Measurements from ENCODE around the gene NKX2-2.

DNA sequence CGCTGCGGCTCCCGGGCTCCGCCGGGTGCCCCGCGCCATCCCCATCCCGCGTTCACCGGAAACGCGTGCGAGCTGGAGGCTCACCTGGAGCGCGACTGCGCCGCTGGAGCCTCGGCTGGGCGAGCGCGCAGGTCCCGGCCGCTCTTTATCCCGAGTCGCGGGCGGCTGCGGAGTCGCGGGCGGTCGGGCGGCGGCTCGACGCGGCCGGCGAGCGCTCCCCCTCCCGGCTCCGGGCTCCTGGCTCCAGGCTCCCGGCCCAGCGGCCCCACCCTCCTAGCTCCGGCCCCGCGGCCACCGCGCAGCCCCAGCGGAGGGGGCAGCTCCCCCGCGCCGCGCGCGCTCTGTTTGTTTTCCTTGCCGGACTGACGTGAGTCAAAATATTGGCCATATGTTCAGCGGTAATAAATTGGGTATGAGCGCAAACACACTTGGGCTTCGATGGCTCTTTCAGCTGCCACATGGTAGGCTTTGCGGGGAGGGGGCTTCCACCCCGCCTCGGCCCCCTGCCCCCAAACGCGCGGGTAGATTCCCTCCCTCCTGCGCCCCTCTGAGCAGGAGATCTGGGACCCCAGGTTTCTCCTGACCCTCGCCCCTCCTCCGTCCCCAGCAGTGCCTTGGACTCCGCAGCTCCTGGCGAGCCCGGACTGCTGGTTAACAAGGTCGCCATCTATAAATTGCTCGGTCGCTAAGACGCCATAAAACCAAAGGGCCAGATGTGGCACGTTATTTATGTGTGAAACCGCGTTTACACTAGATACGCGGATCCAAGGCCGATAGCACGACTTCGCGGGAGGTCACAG is 8.8 kb upstream of the NKX2-2 start:
- no peak for TF ChIP-seq CTCF (conservative IDR thresholded peaks at IDR 0.05; ENCODE audit: low read depth, low read length)
- peak; percentile 13 for TF ChIP-seq EZH2 (IDR thresholded peaks at IDR 0.05; ENCODE audit: low read length, unreplicated experiment)
- no peak for TF ChIP-seq EZH2phosphoT487 (IDR thresholded peaks at IDR 0.05; ENCODE audit: borderline replicate concordance, low read length)

Data from PC-3 (cell line).